IMR-90 (cell line): ENCODE data around the gene POU2AF1. TPM values are rescaled to one million over a fixed set of nuclear protein-coding genes. Genes with fewer than 3 reads are reported as not detected.

ENCODE experiments used
- ATAC-seq: fragments of 200-7000 bp; cut with Tn5 transposase; 2 replicates; pipeline ENCODE4 v1.9.1; 2020; ENCODE audit warnings: low read depth, mild to moderate bottlenecking, moderate library complexity
- BruUV-seq: library from RNA; stranded (reverse); fragments of 400-500 nt; replicated peaks from 2 replicates; lab custom pipeline; 2021; lab: Mats Ljungman, UMichigan
- CTCF ChIA-PET: fragments of 300-600 bp; formaldehyde crosslinking; extraction: SDS; loops from one replicate; lab custom pipeline; 2021; ENCODE audit warnings: antibody characterized with exemption; lab: Yijun Ruan, JAX
- POLR2A ChIA-PET: fragments of 300-600 bp; sonication (Branson Sonifier 250); formaldehyde crosslinking; loops from one replicate; lab custom pipeline; 2022; ENCODE audit warnings: antibody characterized with exemption; ENCODE audit not compliant: unreplicated experiment; lab: Charles Lee
- DNase-seq: peaks from one replicate; pipeline ENCODE4 v3.0.0; 2013
- H2AFZ ChIP-seq: replicated peaks from 2 replicates; pipeline ENCODE3; 2013; ENCODE audit warnings: low read length, mild to moderate bottlenecking; ENCODE audit not compliant: poor library complexity
- H2AK5ac ChIP-seq: 2 replicates; pipeline ENCODE4 v1.6.1; 2013; ENCODE audit warnings: low read depth, low read length, inconsistent platforms
- H2AK9ac ChIP-seq: replicated peaks from 2 replicates; pipeline ENCODE3; 2013; ENCODE audit warnings: mild to moderate bottlenecking, low read depth, low read length, moderate library complexity; ENCODE audit not compliant: poor library complexity
- H2BK120ac ChIP-seq: 2 replicates; pipeline ENCODE4 v1.6.1; 2013; ENCODE audit warnings: low read depth, low read length, inconsistent platforms
- H2BK15ac ChIP-seq: 3 replicates; pipeline ENCODE4 v1.6.1; 2013; ENCODE audit warnings: low read depth, low read length, inconsistent platforms
- H2BK20ac ChIP-seq: 2 replicates; pipeline ENCODE4 v1.6.1; 2013; ENCODE audit warnings: low read depth, mild to moderate bottlenecking, inconsistent platforms, low read length, moderate library complexity
- H2BK5ac ChIP-seq: 2 replicates; pipeline ENCODE4 v1.6.1; 2013; ENCODE audit warnings: mild to moderate bottlenecking, low read depth, low read length, inconsistent platforms; ENCODE audit not compliant: poor library complexity, severe bottlenecking
- H3K14ac ChIP-seq: replicated peaks from 2 replicates; pipeline ENCODE4 v1.6.1; 2013; ENCODE audit warnings: low read depth, low read length, inconsistent platforms
- H3K18ac ChIP-seq: 2 replicates; pipeline ENCODE4 v1.6.1; 2013; ENCODE audit warnings: low read depth, low read length, control low read depth
- H3K23ac ChIP-seq: 2 replicates; pipeline ENCODE4 v1.6.1; 2013; ENCODE audit warnings: low read depth, low read length, inconsistent platforms
- H3K27ac ChIP-seq: 2 replicates; pipeline ENCODE4 v1.5.1; 2013; ENCODE audit warnings: mild to moderate bottlenecking, control low read depth, low read length; ENCODE audit not compliant: insufficient read depth
- H3K27me3 ChIP-seq: 2 replicates; pipeline ENCODE4 v1.6.1; 2013; ENCODE audit warnings: low read length; ENCODE audit not compliant: control insufficient read depth, insufficient read depth
- H3K36me3 ChIP-seq: 2 replicates; pipeline ENCODE4 v1.6.1; 2013; ENCODE audit warnings: low read length, mixed read lengths; ENCODE audit not compliant: control insufficient read depth, insufficient read depth
- H3K4ac ChIP-seq: 2 replicates; pipeline ENCODE4 v1.6.1; 2013; ENCODE audit warnings: low read depth, low read length, inconsistent platforms
- H3K4me1 ChIP-seq: 2 replicates; pipeline ENCODE4 v1.6.1; 2013; ENCODE audit warnings: low read length, mixed read lengths; ENCODE audit not compliant: control insufficient read depth, insufficient read depth
- H3K4me2 ChIP-seq: 2 replicates; pipeline ENCODE4 v1.6.1; 2013; ENCODE audit warnings: low read depth, mild to moderate bottlenecking, control low read depth, low read length, moderate library complexity
- H3K4me3 ChIP-seq: 2 replicates; pipeline ENCODE4 v1.5.1; 2013; ENCODE audit warnings: low read depth, mild to moderate bottlenecking, control low read depth, low read length, moderate library complexity; ENCODE audit not compliant: insufficient read depth
- H3K56ac ChIP-seq: 2 replicates; pipeline ENCODE4 v1.6.1; 2013; ENCODE audit warnings: low read length, inconsistent platforms; ENCODE audit not compliant: insufficient read depth; ENCODE audit errors: extremely low read depth
- H3K79me1 ChIP-seq, 2 experiments: 2 replicates each; pipeline ENCODE4 v1.6.1; 2013; ENCODE audit warnings: low read length in 2 of 2, inconsistent platforms in 1 of 2, low read depth in 1 of 2
- H3K9ac ChIP-seq: 2 replicates; pipeline ENCODE4 v1.6.1; 2013; ENCODE audit warnings: low read depth, low read length, control low read depth
- H3K9me1 ChIP-seq: 2 replicates; pipeline ENCODE4 v1.6.1; 2013; ENCODE audit warnings: low read length, inconsistent platforms; ENCODE audit not compliant: insufficient read depth
- H3K9me3 ChIP-seq: 2 replicates; pipeline ENCODE4 v1.6.1; 2013; ENCODE audit warnings: low read length; ENCODE audit not compliant: control insufficient read depth, insufficient read depth
- H4K20me1 ChIP-seq: 2 replicates; pipeline ENCODE4 v1.6.1; 2013; ENCODE audit warnings: low read length, inconsistent platforms; ENCODE audit not compliant: insufficient read depth
- H4K5ac ChIP-seq: 2 replicates; pipeline ENCODE4 v1.6.1; 2013; ENCODE audit warnings: mild to moderate bottlenecking, low read depth, low read length, control low read depth
- H4K8ac ChIP-seq, 2 experiments: 2 replicates each; pipeline ENCODE4 v1.6.1; 2013; ENCODE audit warnings: low read depth in 2 of 2, low read length in 2 of 2, control low read depth in 1 of 2, inconsistent platforms in 1 of 2
- H4K91ac ChIP-seq: 2 replicates; pipeline ENCODE4 v1.6.1; 2013; ENCODE audit warnings: low read depth, low read length, inconsistent platforms; ENCODE audit not compliant: insufficient read depth
- BHLHE40 ChIP-seq: fragments of 150-350 bp; IDR thresholded peaks from 2 replicates; pipeline ENCODE4 v1.6.1; 2016; ENCODE audit warnings: mild to moderate bottlenecking, low read depth, low read length
- CEBPB ChIP-seq: IDR thresholded peaks from 2 replicates; pipeline ENCODE4 v1.6.1; 2012; ENCODE audit warnings: low read depth, low read length, improper control_type of control experiment
- CHD1 ChIP-seq: IDR thresholded peaks from 2 replicates; pipeline ENCODE4 v1.6.1; 2012; ENCODE audit warnings: low read depth, low read length, improper control_type of control experiment
- FOS ChIP-seq: fragments of 150-350 bp; IDR thresholded peaks from 2 replicates; pipeline ENCODE4 v1.6.1; 2016; ENCODE audit warnings: low read depth, low read length
- MAFK ChIP-seq: IDR thresholded peaks from 2 replicates; pipeline ENCODE4 v1.6.1; 2012; ENCODE audit warnings: low read depth, low read length, improper control_type of control experiment
- MAZ ChIP-seq: IDR thresholded peaks from 2 replicates; pipeline ENCODE4 v1.6.1; 2012; ENCODE audit warnings: low read depth, mild to moderate bottlenecking, low read length, improper control_type of control experiment, moderate library complexity, borderline replicate concordance
- MXI1 ChIP-seq: IDR thresholded peaks from 2 replicates; pipeline ENCODE4 v1.6.1; 2012; ENCODE audit warnings: low read depth, mild to moderate bottlenecking, low read length, moderate library complexity, borderline replicate concordance
- NFE2L2 ChIP-seq: fragments of 150-350 bp; IDR thresholded peaks from 2 replicates; pipeline ENCODE4 v1.6.1; 2016; ENCODE audit warnings: low read depth, mild to moderate bottlenecking, low read length
- POLR2A ChIP-seq: IDR thresholded peaks from 2 replicates; pipeline ENCODE4 v1.6.1; 2012; ENCODE audit warnings: mild to moderate bottlenecking, low read depth, low read length
- RAD21 ChIP-seq: IDR thresholded peaks from 2 replicates; pipeline ENCODE4 v1.6.1; 2012; ENCODE audit warnings: low read length, improper control_type of control experiment
- RCOR1 ChIP-seq: IDR thresholded peaks from 2 replicates; pipeline ENCODE4 v1.6.1; 2012; ENCODE audit warnings: mild to moderate bottlenecking, low read length, improper control_type of control experiment; ENCODE audit not compliant: insufficient replicate concordance
- RFX5 ChIP-seq: IDR thresholded peaks from 2 replicates; pipeline ENCODE4 v1.8.0; 2012; ENCODE audit warnings: low read depth, mild to moderate bottlenecking, low read length, moderate library complexity
- SMC3 ChIP-seq: fragments of 150-350 bp; IDR thresholded peaks from 2 replicates; pipeline ENCODE4 v1.6.1; 2016; ENCODE audit warnings: low read depth, mild to moderate bottlenecking, antibody characterized with exemption, low read length, moderate library complexity
- USF2 ChIP-seq: fragments of 150-350 bp; IDR thresholded peaks from 2 replicates; pipeline ENCODE4 v1.6.1; 2017; ENCODE audit warnings: mild to moderate bottlenecking, antibody characterized with exemption, low read length, low read depth
- WGBS, 2 experiments: methylation state at CpG; one replicate each; pipeline versions ENCODE4 v1.1.5 to v1.1.7; 2013; ENCODE audit warnings: missing lambda C conversion rate in 2 of 2; ENCODE audit not compliant: insufficient read length in 1 of 2; ENCODE audit errors: extremely low coverage in 2 of 2; 5-methylcytosine and 5-hydroxymethylcytosine counted together
- dilution Hi-C: fragments of 300-500 bp; cut with HindIII; formaldehyde crosslinking; loops from one replicate; pipeline ENCODE4 v1.14.3; 2018; ENCODE audit warnings: low sequenced_read_pairs; ENCODE audit not compliant: unreplicated experiment
- in situ Hi-C: fragments of 300-500 bp; cut with MboI; formaldehyde crosslinking; loops from 3 replicates; pipeline ENCODE4 v1.14.3; 2019; ENCODE audit warnings: low sequenced_read_pairs, inconsistent platforms, mixed read lengths
- intact Hi-C: fragments of 100-400 bp; cut with micrococcal nuclease; formaldehyde crosslinking; loops from 2 replicates; pipeline ENCODE4 v1.10.0; 2022
- polyA plus RNA-seq, 3 experiments: library from polyadenylated mRNA; depleted of rRNA; stranded (reverse); fragments of >200 nt; gene quantifications; 2 replicates each; pipeline ENCODE4 v1.2.3, GENCODE V29; 2012; ENCODE audit warnings: low replicate concordance in 1 of 3
- total RNA-seq: library from RNA; depleted of rRNA; stranded (reverse); fragments of >200 nt; gene quantifications from 2 replicates; pipeline ENCODE4 v1.2.3, GENCODE V29; 2012
- TF ChIP-seq, protein P1 (sequence below): fragments of 150-350 bp; IDR thresholded peaks from 2 replicates; pipeline ENCODE4 v1.6.1; 2016; ENCODE audit warnings: low read depth, mild to moderate bottlenecking, low read length, moderate library complexity, borderline replicate concordance
- TF ChIP-seq, protein P2 (sequence below): conservative IDR thresholded peaks from 2 replicates; pipeline ENCODE4 v1.5.1; 2012; ENCODE audit warnings: mild to moderate bottlenecking, low read depth, low read length, improper control_type of control experiment

POU2AF1 gene
- total and polyA plus RNA-seq, 2 of the 4 experiments (the other 2 are of a cell fraction), result not detected

- WGBS, 2 experiments, result 80% methylated on average over 1 of the region's 4 CpGs; no CpG with 5 or more reads in 1 of the 2 experiments
- H3K14ac ChIP-seq, result no peak overlapping the region
- no peak for ATAC-seq
- no peak overlapping the region for H3K9ac ChIP-seq
- BruUV-seq, result no TSS peak
- H3K79me1 ChIP-seq, result no peaks in the 10 kb centered on the region
- dilution Hi-C loops (no loop called here), in situ Hi-C loops (no loop called here), intact Hi-C loops (no loop called here)
- DNase-seq, result no peak
- H3K23ac ChIP-seq, result no peak overlapping the region
- peaks cover 45% of the 10 kb centered on the region for H3K27me3 ChIP-seq
- H3K4me2 ChIP-seq, result no peak overlapping the region
- POLR2A ChIA-PET, result no interaction called here
- H2AK5ac ChIP-seq, result no peak overlapping the region
- H4K20me1 ChIP-seq, result no peaks in the 10 kb centered on the region
- no peak overlapping the region for H2AFZ ChIP-seq
- H4K91ac ChIP-seq, result no peak overlapping the region
- H2AK9ac ChIP-seq, result no peak overlapping the region
- H3K9me3 ChIP-seq, result no peaks in the 10 kb centered on the region
- CTCF ChIA-PET, result no interaction called here
- no peak overlapping the region for H4K5ac ChIP-seq
- H3K4me1 ChIP-seq, result no peaks in the 10 kb centered on the region
- H3K36me3 ChIP-seq, result no peaks in the 10 kb centered on the region
- no peak for TF ChIP-seq POLR2A
- TF ChIP-seq, protein P1, sequence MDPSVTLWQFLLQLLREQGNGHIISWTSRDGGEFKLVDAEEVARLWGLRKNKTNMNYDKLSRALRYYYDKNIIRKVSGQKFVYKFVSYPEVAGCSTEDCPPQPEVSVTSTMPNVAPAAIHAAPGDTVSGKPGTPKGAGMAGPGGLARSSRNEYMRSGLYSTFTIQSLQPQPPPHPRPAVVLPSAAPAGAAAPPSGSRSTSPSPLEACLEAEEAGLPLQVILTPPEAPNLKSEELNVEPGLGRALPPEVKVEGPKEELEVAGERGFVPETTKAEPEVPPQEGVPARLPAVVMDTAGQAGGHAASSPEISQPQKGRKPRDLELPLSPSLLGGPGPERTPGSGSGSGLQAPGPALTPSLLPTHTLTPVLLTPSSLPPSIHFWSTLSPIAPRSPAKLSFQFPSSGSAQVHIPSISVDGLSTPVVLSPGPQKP, result no peak
- no peak for TF ChIP-seq MAFK
- TF ChIP-seq CEBPB, result no peak
- TF ChIP-seq, protein P2, sequence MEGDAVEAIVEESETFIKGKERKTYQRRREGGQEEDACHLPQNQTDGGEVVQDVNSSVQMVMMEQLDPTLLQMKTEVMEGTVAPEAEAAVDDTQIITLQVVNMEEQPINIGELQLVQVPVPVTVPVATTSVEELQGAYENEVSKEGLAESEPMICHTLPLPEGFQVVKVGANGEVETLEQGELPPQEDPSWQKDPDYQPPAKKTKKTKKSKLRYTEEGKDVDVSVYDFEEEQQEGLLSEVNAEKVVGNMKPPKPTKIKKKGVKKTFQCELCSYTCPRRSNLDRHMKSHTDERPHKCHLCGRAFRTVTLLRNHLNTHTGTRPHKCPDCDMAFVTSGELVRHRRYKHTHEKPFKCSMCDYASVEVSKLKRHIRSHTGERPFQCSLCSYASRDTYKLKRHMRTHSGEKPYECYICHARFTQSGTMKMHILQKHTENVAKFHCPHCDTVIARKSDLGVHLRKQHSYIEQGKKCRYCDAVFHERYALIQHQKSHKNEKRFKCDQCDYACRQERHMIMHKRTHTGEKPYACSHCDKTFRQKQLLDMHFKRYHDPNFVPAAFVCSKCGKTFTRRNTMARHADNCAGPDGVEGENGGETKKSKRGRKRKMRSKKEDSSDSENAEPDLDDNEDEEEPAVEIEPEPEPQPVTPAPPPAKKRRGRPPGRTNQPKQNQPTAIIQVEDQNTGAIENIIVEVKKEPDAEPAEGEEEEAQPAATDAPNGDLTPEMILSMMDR, result no peak
- no peak for TF ChIP-seq SMC3
- no peak for TF ChIP-seq FOS
- no peak for TF ChIP-seq MXI1
- TF ChIP-seq MAZ, result no peak
- no peak for TF ChIP-seq RFX5
- TF ChIP-seq CHD1, result no peak
- TF ChIP-seq BHLHE40, result no peak
- no peak for TF ChIP-seq RCOR1
- TF ChIP-seq USF2, result no peak
- TF ChIP-seq NFE2L2, result no peak
- TF ChIP-seq RAD21, result no peak
- H2BK15ac ChIP-seq, result no peak overlapping the region
- no peak overlapping the region for H3K27ac ChIP-seq
- H2BK120ac ChIP-seq, result no peak overlapping the region
- H3K56ac ChIP-seq, result no peak overlapping the region
- no peak overlapping the region for H3K18ac ChIP-seq
- H3K4ac ChIP-seq, result no peak overlapping the region
- no peak overlapping the region for H2BK5ac ChIP-seq
- no peak overlapping the region for H3K4me3 ChIP-seq
- no peak overlapping the region for H4K8ac ChIP-seq
- H2BK20ac ChIP-seq, result no peak overlapping the region
- no peaks in the 10 kb centered on the region for H3K9me1 ChIP-seq
These were observed 13.5 kb upstream of the POU2AF1 start for GRCh38 chr11:111392552-111392951.
